Measurements from ENCODE around the gene CD109.
"Not testable (repeated sequence)": the region's sequence is repeated elsewhere in the genome, so short reads cannot be mapped to it uniquely, and the experiment has no call there.

Gene CD109

DNA sequence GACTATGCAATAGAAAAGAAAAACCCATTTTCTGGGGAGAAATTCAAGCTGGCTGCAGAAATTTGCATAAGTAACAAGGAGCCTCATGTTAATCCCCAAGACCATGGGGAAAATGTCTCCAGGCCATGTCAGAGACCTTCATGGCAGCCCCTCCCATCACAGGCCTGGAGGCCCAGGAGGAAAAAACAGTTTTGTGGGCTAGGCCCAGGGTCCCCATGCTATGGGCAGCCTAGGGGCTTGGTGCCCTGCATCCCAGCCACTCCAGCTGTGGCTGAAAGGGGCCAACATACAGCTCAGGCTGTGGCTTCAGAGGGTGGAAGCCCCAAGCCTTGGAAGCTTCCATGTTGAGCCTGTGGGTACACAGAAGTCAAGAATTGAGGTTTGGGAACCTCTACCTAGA is 148.7 kb downstream of the CD109 start:
- not testable (repeated sequence) for H3K27ac ChIP-seq (replicated peaks; ENCODE audit: low read length); DNase-seq (ENCODE audit: low spot score); H3K4me2 ChIP-seq (ENCODE audit: insufficient read depth, low read length, poor library complexity, severe bottlenecking); H4K91ac ChIP-seq (ENCODE audit: low read depth, low read length, poor library complexity); H2AFZ ChIP-seq (ENCODE audit: low read length); H2BK12ac ChIP-seq (ENCODE audit: low read length); H3K27me3 ChIP-seq (ENCODE audit: control insufficient read depth in 3 of 3, insufficient read depth in 3 of 3, low read depth in 1 of 3, low read length in 3 of 3); H3K9ac ChIP-seq (ENCODE audit: low read depth, low read length, poor library complexity); H2AK5ac ChIP-seq (ENCODE audit: low read depth, low read length); H3K23ac ChIP-seq (ENCODE audit: low read depth, low read length, poor library complexity); H3K4ac ChIP-seq (ENCODE audit: low read length); H3K4me3 ChIP-seq (ENCODE audit: low read length in 2 of 2); H3K9me3 ChIP-seq (replicated peaks in 1 of 2; ENCODE audit: control insufficient read depth in 2 of 2, insufficient read depth in 1 of 2, low read depth in 1 of 2, low read length in 2 of 2); H2BK5ac ChIP-seq (ENCODE audit: low read length); H3K14ac ChIP-seq (ENCODE audit: low read length); H3K18ac ChIP-seq (ENCODE audit: low read length); H3K36me3 ChIP-seq (replicated peaks in 1 of 2; ENCODE audit: control insufficient read depth in 2 of 2, insufficient read depth in 2 of 2, low read length in 2 of 2); H2BK120ac ChIP-seq (ENCODE audit: low read depth, low read length); H2BK15ac ChIP-seq (ENCODE audit: low read length); H3K4me1 ChIP-seq (ENCODE audit: control insufficient read depth in 2 of 2, insufficient read depth in 1 of 2, low read depth in 1 of 2, low read length in 2 of 2); H3K79me1 ChIP-seq (ENCODE audit: low read depth, low read length); H4K8ac ChIP-seq (ENCODE audit: low read depth, low read length)

DNA sequence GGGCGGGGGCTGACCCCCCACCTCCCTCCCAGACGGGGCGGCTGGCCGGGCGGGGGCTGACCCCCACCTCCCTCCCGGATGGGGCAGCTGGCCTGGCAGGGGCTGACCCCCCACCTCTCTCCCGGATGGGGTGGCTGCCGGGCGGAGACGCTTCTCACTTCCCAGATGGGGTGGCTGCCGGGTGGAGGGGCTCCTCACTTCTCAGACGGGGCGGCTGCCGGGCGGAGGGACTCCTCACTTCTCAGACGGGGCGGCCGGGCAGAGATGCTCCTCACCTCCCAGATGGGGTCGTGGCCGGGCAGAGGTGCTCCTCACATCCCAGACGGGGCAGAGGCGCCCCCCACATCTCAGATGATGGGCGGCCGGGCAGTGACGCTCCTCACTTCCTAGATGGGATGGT is 155.0 kb downstream of the CD109 start:
- H3K9me3 ChIP-seq (replicated peaks in 1 of 2; ENCODE audit: control insufficient read depth in 2 of 2, insufficient read depth in 1 of 2, low read depth in 1 of 2, low read length in 2 of 2); H2AK5ac ChIP-seq (ENCODE audit: low read depth, low read length); H3K18ac ChIP-seq (ENCODE audit: low read length); H3K79me1 ChIP-seq (ENCODE audit: low read depth, low read length); H4K91ac ChIP-seq (ENCODE audit: low read depth, low read length, poor library complexity); H3K36me3 ChIP-seq (replicated peaks in 1 of 2; ENCODE audit: control insufficient read depth in 2 of 2, insufficient read depth in 2 of 2, low read length in 2 of 2); H3K27ac ChIP-seq (replicated peaks; ENCODE audit: low read length); H3K4me2 ChIP-seq (ENCODE audit: insufficient read depth, low read length, poor library complexity, severe bottlenecking); H3K4me3 ChIP-seq (ENCODE audit: low read length in 2 of 2); H2BK15ac ChIP-seq (ENCODE audit: low read length); H2BK5ac ChIP-seq (ENCODE audit: low read length); DNase-seq (ENCODE audit: low spot score); H3K23ac ChIP-seq (ENCODE audit: low read depth, low read length, poor library complexity); H3K14ac ChIP-seq (ENCODE audit: low read length); H3K27me3 ChIP-seq (ENCODE audit: control insufficient read depth in 3 of 3, insufficient read depth in 3 of 3, low read depth in 1 of 3, low read length in 3 of 3); H2BK120ac ChIP-seq (ENCODE audit: low read depth, low read length); H3K4me1 ChIP-seq (ENCODE audit: control insufficient read depth in 2 of 2, insufficient read depth in 1 of 2, low read depth in 1 of 2, low read length in 2 of 2); H4K8ac ChIP-seq (ENCODE audit: low read depth, low read length); H2BK12ac ChIP-seq (ENCODE audit: low read length); H2AFZ ChIP-seq (ENCODE audit: low read length); H3K4ac ChIP-seq (ENCODE audit: low read length); H3K9ac ChIP-seq (ENCODE audit: low read depth, low read length, poor library complexity): not testable (repeated sequence)
- WGBS, 2 donors (ENCODE audit: extremely low coverage in 2 of 2, insufficient read length in 2 of 2, insufficient replicate concordance in 1 of 2) = no CpG with 5 or more reads among the region's 25 CpGs

DNA sequence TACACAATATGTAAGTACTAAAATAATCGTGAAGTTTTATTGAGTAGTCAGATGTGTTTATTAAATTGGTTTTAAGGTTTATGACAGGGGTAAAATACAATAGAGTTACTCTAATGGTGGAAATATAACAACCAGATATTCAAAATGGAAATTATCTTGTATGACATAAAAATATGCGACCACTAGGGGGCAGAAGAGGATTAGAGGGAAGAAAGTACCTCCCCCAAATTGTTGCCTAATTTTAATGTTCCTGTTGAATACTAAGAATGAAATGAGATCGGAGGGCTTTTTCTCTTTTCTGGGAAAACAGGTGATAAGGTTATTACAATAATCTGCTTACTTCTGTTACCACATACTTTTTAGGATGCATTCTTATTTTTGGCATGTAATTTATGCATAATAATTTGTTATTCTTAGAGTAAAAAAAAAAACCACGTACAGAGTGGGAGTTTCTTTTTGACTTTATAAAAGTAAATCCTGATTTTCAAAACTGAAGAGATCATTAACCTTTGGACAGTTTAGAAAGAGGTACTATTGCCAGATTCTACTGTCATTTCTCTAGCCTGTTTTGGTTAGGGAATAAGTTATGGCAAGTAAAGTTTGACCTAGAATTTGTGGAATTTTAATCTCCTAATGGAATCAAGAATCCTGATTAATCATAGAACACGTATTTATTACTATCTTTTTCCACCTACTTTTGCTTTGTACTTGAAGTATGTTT is 159.2 kb downstream of the CD109 start:
- H2AK5ac ChIP-seq (ENCODE audit: low read depth, low read length) = no peak overlapping the region
- H3K27ac ChIP-seq (replicated peaks; ENCODE audit: low read length) = no peak overlapping the region
- H2BK5ac ChIP-seq (ENCODE audit: low read length) = no peak overlapping the region
- H3K79me1 ChIP-seq (ENCODE audit: low read depth, low read length) = no peaks in the 10 kb centered on the region
- H3K27me3 ChIP-seq (ENCODE audit: control insufficient read depth in 3 of 3, insufficient read depth in 3 of 3, low read depth in 1 of 3, low read length in 3 of 3) = no peaks in the 10 kb centered on the region
- H3K9ac ChIP-seq (ENCODE audit: low read depth, low read length, poor library complexity) = no peak overlapping the region
- H4K91ac ChIP-seq (ENCODE audit: low read depth, low read length, poor library complexity) = no peak overlapping the region
- H3K9me3 ChIP-seq (replicated peaks in 1 of 2; ENCODE audit: control insufficient read depth in 2 of 2, insufficient read depth in 1 of 2, low read depth in 1 of 2, low read length in 2 of 2) = no peaks in the 10 kb centered on the region
- H3K14ac ChIP-seq (ENCODE audit: low read length) = no peak overlapping the region
- H2AFZ ChIP-seq (ENCODE audit: low read length) = no peak overlapping the region
- H3K23ac ChIP-seq (ENCODE audit: low read depth, low read length, poor library complexity) = no peak overlapping the region
- no peak overlapping the region for H2BK120ac ChIP-seq (ENCODE audit: low read depth, low read length)
- WGBS, 2 donors (ENCODE audit: extremely low coverage in 2 of 2, insufficient read length in 2 of 2, insufficient replicate concordance in 1 of 2) = no CpG with 5 or more reads among the region's 5 CpGs
- H3K4me2 ChIP-seq (ENCODE audit: insufficient read depth, low read length, poor library complexity, severe bottlenecking) = no peak overlapping the region
- no peak overlapping the region for H3K18ac ChIP-seq (ENCODE audit: low read length)
- no peak overlapping the region for H3K4me3 ChIP-seq (ENCODE audit: low read length in 2 of 2)
- H3K4ac ChIP-seq (ENCODE audit: low read length) = no peak overlapping the region
- no peak overlapping the region for H2BK15ac ChIP-seq (ENCODE audit: low read length)
- no peak overlapping the region for H4K8ac ChIP-seq (ENCODE audit: low read depth, low read length)
- H3K36me3 ChIP-seq (replicated peaks in 1 of 2; ENCODE audit: control insufficient read depth in 2 of 2, insufficient read depth in 2 of 2, low read length in 2 of 2) = no peaks in the 10 kb centered on the region
- no peak overlapping the region for H2BK12ac ChIP-seq (ENCODE audit: low read length)
- peak; percentile 33 for DNase-seq (ENCODE audit: low spot score)
- H3K4me1 ChIP-seq (ENCODE audit: control insufficient read depth in 2 of 2, insufficient read depth in 1 of 2, low read depth in 1 of 2, low read length in 2 of 2) = no peaks in the 10 kb centered on the region

DNA sequence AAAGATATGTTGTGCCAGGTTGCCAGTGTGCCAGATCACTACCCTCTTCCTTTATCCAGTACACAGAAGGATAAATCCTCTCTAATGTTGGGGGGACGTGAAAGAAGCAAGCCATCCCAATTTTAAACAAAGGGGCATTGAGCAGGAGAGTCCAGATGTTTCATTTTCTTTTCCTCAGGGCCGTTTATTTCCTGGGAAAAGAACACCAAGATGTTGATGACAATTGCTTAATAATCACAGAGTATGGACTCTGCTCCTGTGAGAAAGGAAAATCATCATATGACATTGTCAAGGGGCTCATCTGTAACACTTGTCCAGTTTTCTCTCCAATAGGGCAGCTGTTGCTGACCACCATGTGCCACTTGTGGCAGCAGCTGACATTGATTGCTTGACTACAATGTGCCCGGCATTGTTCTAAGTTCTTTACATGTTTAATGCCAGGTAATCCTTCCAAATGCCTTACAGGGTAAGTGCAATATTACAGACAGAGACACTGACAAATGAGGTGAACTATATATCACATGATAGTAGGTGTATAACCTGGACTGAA is 161.4 kb downstream of the CD109 start:
- Histone ChIP-seq H3K18ac (ENCODE audit: low read length) (no peak overlapping the region), H3K4me2 (ENCODE audit: insufficient read depth, low read length, poor library complexity, severe bottlenecking) (no peak overlapping the region), H2BK120ac (ENCODE audit: low read depth, low read length) (no peak overlapping the region), H2BK12ac (ENCODE audit: low read length) (no peak overlapping the region), H3K4me3 (ENCODE audit: low read length in 2 of 2) (no peak overlapping the region), H3K4ac (ENCODE audit: low read length) (no peak overlapping the region), H3K36me3 (replicated peaks in 1 of 2; ENCODE audit: control insufficient read depth in 2 of 2, insufficient read depth in 2 of 2, low read length in 2 of 2) (no peaks in the 10 kb centered on the region), H2AFZ (ENCODE audit: low read length) (no peak overlapping the region), H2BK5ac (ENCODE audit: low read length) (no peak overlapping the region), H2BK15ac (ENCODE audit: low read length) (no peak overlapping the region), H3K9ac (ENCODE audit: low read depth, low read length, poor library complexity) (no peak overlapping the region), H3K9me3 (replicated peaks in 1 of 2; ENCODE audit: control insufficient read depth in 2 of 2, insufficient read depth in 1 of 2, low read depth in 1 of 2, low read length in 2 of 2) (no peaks in the 10 kb centered on the region), H3K27me3 (ENCODE audit: control insufficient read depth in 3 of 3, insufficient read depth in 3 of 3, low read depth in 1 of 3, low read length in 3 of 3) (no peaks in the 10 kb centered on the region), H3K14ac (ENCODE audit: low read length) (no peak overlapping the region), H2AK5ac (ENCODE audit: low read depth, low read length) (no peak overlapping the region), H3K27ac (replicated peaks; ENCODE audit: low read length) (no peak overlapping the region), H3K4me1 (ENCODE audit: control insufficient read depth in 2 of 2, insufficient read depth in 1 of 2, low read depth in 1 of 2, low read length in 2 of 2) (no peaks in the 10 kb centered on the region), H4K91ac (ENCODE audit: low read depth, low read length, poor library complexity) (no peak overlapping the region), H3K79me1 (ENCODE audit: low read depth, low read length) (no peaks in the 10 kb centered on the region), H4K8ac (ENCODE audit: low read depth, low read length) (no peak overlapping the region), H3K23ac (ENCODE audit: low read depth, low read length, poor library complexity) (no peak overlapping the region)
- DNase-seq (ENCODE audit: low spot score) = no peak
- no CpG with 5 or more reads among the region's 3 CpGs for WGBS, 2 donors (ENCODE audit: extremely low coverage in 2 of 2, insufficient read length in 2 of 2, insufficient replicate concordance in 1 of 2)
